PC-9 (cell line): ENCODE results near the gene HTRA3. TPM values are rescaled to one million over a fixed set of nuclear protein-coding genes. Genes with fewer than 3 reads are reported as not detected.

Experiments
- BruUV-seq: library from RNA; stranded (reverse); fragments of 400-500 nt; replicated peaks from 2 replicates; lab custom pipeline; 2021; lab: Mats Ljungman, UMichigan
- CTCF ChIA-PET: fragments of 300-600 bp; sonication (Branson Sonifier 250); formaldehyde crosslinking; loops from one replicate; lab custom pipeline; 2022; ENCODE audit warnings: antibody characterized with exemption; lab: Charles Lee
- POLR2A ChIA-PET: fragments of 300-600 bp; sonication (Branson Sonifier 250); formaldehyde crosslinking; loops from one replicate; lab custom pipeline; 2022; ENCODE audit warnings: antibody characterized with exemption; ENCODE audit not compliant: unreplicated experiment; lab: Charles Lee
- DNase-seq, 2 experiments: peaks; one replicate each; pipeline versions ENCODE4 v3.0.0 to v3.0.0-alpha.2; 2015 to 2022; ENCODE audit warnings: mixed read lengths in 1 of 2
- H2AFZ ChIP-seq: fragments of 200-600 bp; sonication (generic); 2 replicates; pipeline ENCODE4 v1.8.1; 2017; ENCODE audit warnings: antibody characterized with exemption
- H3F3A ChIP-seq: fragments of 200-600 bp; sonication (generic); 2 replicates; pipeline ENCODE4 v1.8.1; 2017; ENCODE audit warnings: antibody characterized with exemption, mild to moderate bottlenecking, low read depth; ENCODE audit not compliant: insufficient read depth
- H3K27ac ChIP-seq: fragments of 200-600 bp; sonication (generic); 2 replicates; pipeline ENCODE4 v1.6.1; 2016; ENCODE audit warnings: mixed run types
- H3K27me3 ChIP-seq: fragments of 200-600 bp; sonication (generic); 2 replicates; pipeline ENCODE4 v1.6.1; 2016; ENCODE audit warnings: low read depth, mixed run types; ENCODE audit not compliant: insufficient read depth
- H3K36me3 ChIP-seq: fragments of 200-600 bp; sonication (generic); 2 replicates; pipeline ENCODE4 v1.6.1; 2016; ENCODE audit warnings: low read depth, mixed run types
- H3K4me1 ChIP-seq: fragments of 200-600 bp; sonication (generic); replicated peaks from 2 replicates; pipeline ENCODE4 v1.6.1; 2016; ENCODE audit warnings: mixed run types; ENCODE audit not compliant: insufficient read depth
- H3K4me2 ChIP-seq: fragments of 200-600 bp; sonication (generic); 2 replicates; pipeline ENCODE4 v1.6.1; 2017; ENCODE audit warnings: mixed run types
- H3K4me3 ChIP-seq: fragments of 200-600 bp; sonication (generic); 2 replicates; pipeline ENCODE4 v1.6.1; 2016; ENCODE audit warnings: mixed run types
- H3K79me2 ChIP-seq: fragments of 200-600 bp; sonication (generic); 2 replicates; pipeline ENCODE4 v1.6.1; 2017; ENCODE audit warnings: low read depth, mixed run types
- H3K9me2 ChIP-seq: fragments of 200-600 bp; sonication (generic); 2 replicates; pipeline ENCODE4 v1.8.1; 2017; ENCODE audit warnings: mild to moderate bottlenecking; ENCODE audit not compliant: insufficient read depth
- H3K9me3 ChIP-seq: fragments of 200-600 bp; sonication (generic); 2 replicates; pipeline ENCODE4 v1.8.1; 2016; ENCODE audit warnings: low read depth; ENCODE audit not compliant: insufficient read depth
- H4K20me1 ChIP-seq: fragments of 200-600 bp; sonication (generic); 2 replicates; pipeline ENCODE4 v1.8.1; 2017; ENCODE audit not compliant: insufficient read depth
- CTCF ChIP-seq: fragments of 200-600 bp; sonication (generic); conservative IDR thresholded peaks from 2 replicates; pipeline ENCODE4 v1.6.1; 2017; ENCODE audit warnings: mixed run types, antibody characterized with exemption, mild to moderate bottlenecking, moderate library complexity
- EZH2 ChIP-seq: fragments of 200-600 bp; sonication (generic); IDR thresholded peaks from 2 replicates; pipeline ENCODE4 v1.8.0; 2017; ENCODE audit warnings: antibody characterized with exemption, low read depth
- intact Hi-C: fragments of 100-400 bp; cut with micrococcal nuclease; formaldehyde crosslinking; loops from one replicate; pipeline ENCODE4 v1.10.0; 2022; ENCODE audit not compliant: unreplicated experiment
- total RNA-seq: library from RNA; stranded (reverse); gene quantifications from 2 replicates; pipeline ENCODE4 v1.2.3, GENCODE V29; 2021

Gene HTRA3
- total RNA-seq, 1 experiment from 2014 or later = 14.1 TPM

DNA sequence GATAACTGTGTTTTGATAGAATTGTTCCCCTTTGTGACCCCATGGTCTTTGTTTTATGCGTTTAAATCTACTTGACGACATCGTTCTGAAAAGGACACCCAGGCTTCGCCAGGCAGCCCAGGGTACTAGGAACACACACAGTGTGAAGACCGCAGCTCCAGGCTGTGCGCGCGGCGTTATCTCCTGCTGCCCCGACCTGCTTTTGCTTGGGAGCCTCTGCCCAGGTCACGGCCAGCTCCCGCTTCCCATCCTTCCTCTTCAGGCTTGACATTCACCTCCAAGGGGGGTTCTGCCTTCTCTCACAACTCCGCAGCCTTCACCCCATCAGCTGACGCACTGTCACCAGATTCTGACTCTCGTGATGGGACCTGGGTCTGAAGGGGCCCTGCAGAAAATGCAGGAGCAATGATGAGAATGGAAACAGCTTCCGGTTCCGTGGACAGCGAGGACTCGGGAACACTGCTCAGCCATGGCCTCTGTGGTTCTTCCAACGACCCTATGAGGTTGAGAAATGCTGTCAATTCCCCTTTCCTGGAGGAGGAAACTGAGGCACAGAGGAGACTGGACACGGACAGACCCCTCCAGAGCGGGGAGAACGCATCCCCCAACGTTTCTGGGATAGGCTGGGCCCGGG lies 536 bp upstream of the HTRA3 start:
- Histone ChIP-seq H4K20me1 (no peaks in the 10 kb centered on the region), H3K27ac (no peak overlapping the region), H3K36me3 (no peaks in the 10 kb centered on the region), H3K4me2 (no peak overlapping the region), H2AFZ (no peak overlapping the region), H3K9me3 (no peaks in the 10 kb centered on the region), H3K9me2 (no peaks in the 10 kb centered on the region), H3K79me2 (no peaks in the 10 kb centered on the region), H3K27me3 (peaks cover 23% of the 10 kb centered on the region), H3K4me3 (no peak overlapping the region), H3F3A (no peaks in the 10 kb centered on the region), H3K4me1 (no peaks in the 10 kb centered on the region)
- no peak for DNase-seq
- BruUV-seq = no TSS peak
- ChIA-PET POLR2A (interaction anchor here (0.5 kb wide), 1 partner anchor 467 kb away, joined by 3 read pairs; no protein-coding TSS in a partner anchor), CTCF (no interaction called here)
- intact Hi-C loops = loop anchor here (5.0 kb wide), 2 partner anchors 48 to 88 kb away; no protein-coding TSS in a partner anchor
- TF ChIP-seq CTCF (no peak), EZH2 (no peak)

GRCh38 chr4:8270418-8270771 lies 841 bp downstream of the HTRA3 start:
- Histone ChIP-seq H3K4me2 (peak overlapping the region; percentile 44; the same call in 1 of the 2 replicates), H3F3A (no peaks in the 10 kb centered on the region), H3K79me2 (no peaks in the 10 kb centered on the region), H3K36me3 (no peaks in the 10 kb centered on the region), H3K4me1 (no peaks in the 10 kb centered on the region), H3K27me3 (peaks cover 23% of the 10 kb centered on the region), H4K20me1 (no peaks in the 10 kb centered on the region), H3K4me3 (no peak overlapping the region; the same call in 1 of the 2 replicates), H3K9me2 (no peaks in the 10 kb centered on the region), H3K27ac (no peak overlapping the region), H2AFZ (no peak overlapping the region), H3K9me3 (no peaks in the 10 kb centered on the region)
- intact Hi-C loops = no loop called here
- DNase-seq = no peak
- POLR2A ChIA-PET = no interaction called here
- BruUV-seq = TSS peak; percentile 43
- CTCF ChIA-PET = no interaction called here
- TF ChIP-seq CTCF (no peak), EZH2 (no peak)

DNA sequence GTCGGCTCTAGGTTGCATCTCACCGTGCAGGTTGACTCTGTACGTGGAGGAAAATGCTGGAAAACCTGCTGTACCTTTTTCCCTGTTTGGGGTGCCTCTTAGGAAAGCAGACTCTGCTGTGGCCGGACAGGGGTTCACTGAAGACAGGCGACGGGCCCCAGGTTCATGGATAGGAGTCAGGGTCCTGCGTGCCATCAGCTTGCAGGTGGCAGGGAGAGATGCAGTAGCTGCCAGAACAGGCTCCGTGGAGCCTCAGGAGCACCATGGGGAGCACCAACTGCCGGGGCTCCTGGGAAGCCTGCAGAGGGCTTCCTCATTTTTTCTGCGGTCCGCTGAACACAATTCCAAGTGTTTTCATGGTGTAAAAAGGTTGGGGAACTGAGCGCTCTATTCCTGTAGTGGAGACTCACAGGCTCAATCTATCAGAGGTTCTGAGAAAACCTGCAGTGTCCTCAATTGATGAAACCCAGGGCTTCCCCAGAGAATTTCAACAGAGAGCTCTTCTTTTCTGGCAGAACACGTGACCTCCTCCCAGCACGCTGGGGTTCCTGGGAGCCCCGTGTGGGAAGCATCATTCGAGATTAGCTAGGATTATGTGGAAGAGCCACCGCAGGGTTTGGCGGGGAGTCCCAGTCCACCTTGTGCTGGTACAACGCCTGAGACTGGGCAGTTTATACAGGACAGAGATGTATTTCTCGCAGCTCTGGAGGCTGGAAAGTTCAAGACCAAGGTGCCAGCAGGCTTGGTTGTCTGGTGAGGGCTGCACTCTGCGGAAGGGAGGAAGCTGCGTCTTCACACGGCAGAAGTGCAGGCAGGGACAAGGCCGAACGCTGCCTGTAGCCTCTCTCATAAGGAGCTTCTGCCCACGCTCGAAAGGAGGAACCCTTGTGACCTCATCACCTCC lies 1.6 kb downstream of the HTRA3 start:
- no peaks in the 10 kb centered on the region for H3K79me2 ChIP-seq
- BruUV-seq = no TSS peak

More for the DNA sequence above, 1.6 kb downstream of the HTRA3 start:
- H3K9me2 ChIP-seq = no peaks in the 10 kb centered on the region
- H3K27ac ChIP-seq = no peak overlapping the region
- no peaks in the 10 kb centered on the region for H3K9me3 ChIP-seq
- ChIA-PET POLR2A (interaction anchor here (0.6 to 0.7 kb wide), 2 partner anchors 120 to 289 kb away, joined by 11 to 21 read pairs; no protein-coding TSS in a partner anchor), CTCF (interaction anchor here (0.7 kb wide), 1 partner anchor 122 kb away, joined by 3 read pairs; no protein-coding TSS in a partner anchor)
- H3K4me2 ChIP-seq = no peak overlapping the region
- no peaks in the 10 kb centered on the region for H3K4me1 ChIP-seq
- no peak for DNase-seq
- intact Hi-C loops = no loop called here
- H3F3A ChIP-seq = no peaks in the 10 kb centered on the region
- H2AFZ ChIP-seq = no peak overlapping the region
- TF ChIP-seq EZH2 (no peak), CTCF (no peak)
- no peak overlapping the region for H3K4me3 ChIP-seq
- H3K27me3 ChIP-seq = peaks cover 23% of the 10 kb centered on the region
- H3K36me3 ChIP-seq = no peaks in the 10 kb centered on the region
- H4K20me1 ChIP-seq = no peaks in the 10 kb centered on the region
